NCI-H2107 (cell line): ENCODE results near the gene SRY.
"Not testable (repeated sequence)": the region's sequence is repeated elsewhere in the genome, so short reads cannot be mapped to it uniquely, and the experiment has no call there.

Source experiments
- DNase-seq: peaks from one replicate; lab custom pipeline; 2025; lab: John Stamatoyannopoulos, UW

The SRY gene

GRCh38 chrY:2787600-2787999 is at the start of gene SRY:
SRY (minus strand) TSS chrY:2787682; CDS start chrY:2787603, 79 bp downstream.
- DNase-seq: no peak

DNA sequence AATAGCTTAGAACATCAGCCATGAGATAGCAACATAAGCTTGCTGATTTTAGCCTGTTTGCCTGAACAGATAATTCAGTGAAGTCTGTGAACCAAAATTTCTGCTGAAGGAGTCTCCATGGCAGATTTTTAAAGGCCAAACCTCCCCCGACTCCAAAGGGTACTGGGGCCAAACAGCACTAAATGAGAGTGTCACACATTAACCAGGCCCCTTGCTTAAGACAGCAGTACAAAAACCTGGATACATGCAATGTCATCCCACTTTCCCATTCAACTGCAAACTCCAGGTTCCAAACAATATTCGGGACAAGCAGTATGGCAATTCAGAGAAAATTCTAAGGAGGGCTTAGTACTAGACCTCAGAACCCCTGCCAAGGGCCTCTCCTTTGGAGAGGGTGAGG is 49.6 kb upstream of the SRY start:
- no peak for DNase-seq

GRCh38 chrY:2835230-2835629 is 47.7 kb upstream of the SRY start:
- no peak for DNase-seq

GRCh38 chrY:2828497-2828896 is 41.0 kb upstream of the SRY start:
- no peak for DNase-seq

GRCh38 chrY:2824471-2824870 is 37.0 kb upstream of the SRY start:
- DNase-seq: no peak

GRCh38 chrY:2817146-2817896 is 29.8 kb upstream of the SRY start:
- not testable (repeated sequence) for DNase-seq

- DNase-seq: no peak
Observed at GRCh38 chrY:2800246-2800645, 12.8 kb upstream of the SRY start.

DNA sequence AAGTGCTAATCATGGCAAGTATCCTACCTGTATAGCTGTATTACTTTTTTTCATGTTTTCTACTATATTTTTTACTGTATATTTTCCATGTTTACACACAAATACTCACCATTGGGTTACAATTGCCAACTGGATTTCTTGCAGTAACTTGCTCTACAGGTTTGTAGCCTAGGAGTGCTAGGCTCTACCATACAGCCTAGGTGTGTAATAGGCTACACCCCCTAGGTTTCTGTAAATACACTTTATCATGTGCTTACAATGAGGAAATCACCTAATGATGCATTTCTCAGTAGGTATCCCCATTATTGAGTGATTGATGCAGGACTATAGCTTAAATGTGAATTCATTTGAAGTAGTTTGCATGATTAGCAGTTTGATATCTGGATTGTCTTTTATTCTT is 10.5 kb upstream of the SRY start:
- no peak for DNase-seq

DNA sequence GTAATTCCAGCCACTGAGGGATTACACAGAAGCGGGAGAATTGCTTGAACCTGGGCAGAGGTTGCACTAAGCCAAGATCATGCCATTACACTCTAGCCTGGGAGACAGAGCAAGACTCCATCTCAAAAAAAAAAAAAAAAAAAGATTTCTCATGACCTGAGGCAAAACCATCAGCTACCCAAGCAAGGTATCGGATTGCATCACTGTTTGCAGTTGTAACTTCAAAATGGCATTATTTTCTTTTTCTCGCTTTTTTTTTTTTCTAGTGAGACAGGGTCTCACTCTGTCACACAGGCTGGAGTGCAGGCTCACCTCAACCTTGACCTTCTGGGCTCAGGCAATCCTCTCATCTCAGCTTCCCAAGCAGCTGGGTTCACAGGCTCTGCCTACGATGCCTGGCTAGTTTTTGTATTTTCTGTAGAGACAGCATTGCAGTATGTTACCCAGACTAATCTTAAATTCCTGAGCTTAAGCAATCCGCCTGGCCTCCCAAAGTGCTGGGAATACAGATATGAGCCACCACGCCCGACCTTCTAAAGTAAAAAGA is 9.6 kb upstream of the SRY start:
- DNase-seq: no peak

DNA sequence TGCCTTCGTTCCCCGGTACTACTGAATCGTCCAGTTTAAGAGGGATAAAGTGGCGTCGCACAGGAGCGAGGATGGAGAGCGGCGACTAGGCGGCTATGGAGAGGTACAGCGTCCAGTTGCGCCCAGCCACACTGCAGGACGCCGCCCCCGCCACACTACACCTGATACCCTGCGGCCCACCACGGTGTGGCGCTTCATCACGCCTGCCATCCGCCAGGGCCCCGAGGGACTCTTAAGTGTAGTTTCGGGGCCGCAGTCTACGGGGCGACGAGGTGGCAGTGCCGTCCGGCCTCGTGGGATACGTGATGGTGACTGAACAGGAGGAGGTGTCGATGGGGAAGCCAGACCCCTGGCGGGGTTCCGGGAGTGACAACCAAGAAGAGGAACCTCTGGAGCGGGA is 2.3 kb upstream of the SRY start:
- DNase-seq: no peak

GRCh38 chrY:2786876-2787512 is 488 bp downstream of the SRY start:
- no peak for DNase-seq
